Lower leg skin (tissue), 3 donors: ENCODE results near the gene MINDY2.

Experiments
- CTCF ChIP-seq, 3 donors: fragments of 450-650 bp; IDR thresholded peaks; one replicate each; pipeline ENCODE4 v1.5.1; 2016; ENCODE audit warnings: antibody characterized with exemption in 3 of 3, mild to moderate bottlenecking in 3 of 3, moderate library complexity in 2 of 3
- POLR2A ChIP-seq, 2 donors: fragments of 450-650 bp; IDR thresholded peaks; one replicate each; pipeline ENCODE4 v1.6.1; 2016 to 2017; ENCODE audit warnings: antibody characterized with exemption in 2 of 2, mild to moderate bottlenecking in 1 of 2, moderate library complexity in 1 of 2

GRCh38 chr15:58805095-58805494 lies 34.0 kb downstream of the MINDY2 start:
- TF ChIP-seq CTCF (IDR thresholded peaks at IDR 0.05) = no peak
- no peak for TF ChIP-seq POLR2A (IDR thresholded peaks at IDR 0.05)
